GM12892 (cell line): ENCODE data around the gene DDRGK1.

ENCODE experiments used
- DNase-seq: peaks from one replicate; pipeline ENCODE4 v3.0.0; 2011; ENCODE audit not compliant: insufficient read length
- FAIRE-seq: peaks from 2 replicates; lab custom pipeline; 2011; peaks lifted over from hg19 to GRCh38; lab: Jason Lieb, UNC
- POLR2A ChIP-seq: IDR thresholded peaks from 2 replicates; pipeline ENCODE4 v1.6.1; 2011; ENCODE audit warnings: low read depth, low read length, control low read depth
- POLR2AphosphoS5 ChIP-seq: IDR thresholded peaks from 2 replicates; pipeline ENCODE4 v1.6.1; 2011; ENCODE audit warnings: low read depth, low read length, control low read depth
- TAF1 ChIP-seq: IDR thresholded peaks from 2 replicates; pipeline ENCODE4 v1.6.1; 2011; ENCODE audit warnings: low read depth, mild to moderate bottlenecking, control low read depth, low read length, borderline replicate concordance

DDRGK1 gene

DNA sequence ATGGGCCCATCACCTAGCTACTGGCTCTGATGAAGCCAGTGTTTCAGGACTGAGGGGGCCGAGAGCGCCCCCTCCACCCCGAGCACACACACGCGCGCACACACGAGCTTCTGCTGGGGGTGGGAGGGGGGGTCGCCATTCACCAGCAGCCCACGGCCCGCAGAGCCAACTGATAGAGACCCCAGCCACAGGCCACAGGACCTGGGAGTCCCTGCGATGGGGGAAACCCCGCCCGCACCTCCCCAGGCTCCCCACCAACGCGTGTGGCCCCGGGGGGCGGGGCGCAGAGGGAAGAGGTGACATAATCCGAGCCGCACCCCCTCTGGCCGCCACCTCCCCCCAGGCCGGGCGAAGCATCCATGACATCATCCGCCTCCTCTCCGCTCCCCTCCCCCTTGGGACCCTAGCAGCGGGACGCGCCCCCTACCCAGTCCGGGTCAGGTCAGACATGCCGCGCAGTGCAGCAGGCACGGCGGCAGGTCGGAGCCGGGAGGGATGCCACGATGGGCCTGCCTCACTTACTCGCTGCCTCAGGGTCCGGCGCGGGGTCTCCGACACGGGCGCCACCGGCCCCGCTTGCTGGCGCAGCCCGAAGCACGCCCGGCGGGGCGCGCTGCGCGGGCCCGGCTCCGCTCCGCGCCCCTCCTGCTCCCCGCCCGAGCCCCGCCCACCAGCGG lies 31.4 kb downstream of the DDRGK1 start, which contains the start of gene LZTS3:
Gene LZTS3 (minus strand): TSS at position 617 of the 677 bp plus-strand sequence. CDS start 6,386 bp downstream, outside the sequence.
- DNase-seq = peak; percentile 81
- peak; percentile 96 for FAIRE-seq
- peak; percentile 49; the same call in 1 of the 2 replicates for TF ChIP-seq POLR2A
- no peak for TF ChIP-seq TAF1

DNA sequence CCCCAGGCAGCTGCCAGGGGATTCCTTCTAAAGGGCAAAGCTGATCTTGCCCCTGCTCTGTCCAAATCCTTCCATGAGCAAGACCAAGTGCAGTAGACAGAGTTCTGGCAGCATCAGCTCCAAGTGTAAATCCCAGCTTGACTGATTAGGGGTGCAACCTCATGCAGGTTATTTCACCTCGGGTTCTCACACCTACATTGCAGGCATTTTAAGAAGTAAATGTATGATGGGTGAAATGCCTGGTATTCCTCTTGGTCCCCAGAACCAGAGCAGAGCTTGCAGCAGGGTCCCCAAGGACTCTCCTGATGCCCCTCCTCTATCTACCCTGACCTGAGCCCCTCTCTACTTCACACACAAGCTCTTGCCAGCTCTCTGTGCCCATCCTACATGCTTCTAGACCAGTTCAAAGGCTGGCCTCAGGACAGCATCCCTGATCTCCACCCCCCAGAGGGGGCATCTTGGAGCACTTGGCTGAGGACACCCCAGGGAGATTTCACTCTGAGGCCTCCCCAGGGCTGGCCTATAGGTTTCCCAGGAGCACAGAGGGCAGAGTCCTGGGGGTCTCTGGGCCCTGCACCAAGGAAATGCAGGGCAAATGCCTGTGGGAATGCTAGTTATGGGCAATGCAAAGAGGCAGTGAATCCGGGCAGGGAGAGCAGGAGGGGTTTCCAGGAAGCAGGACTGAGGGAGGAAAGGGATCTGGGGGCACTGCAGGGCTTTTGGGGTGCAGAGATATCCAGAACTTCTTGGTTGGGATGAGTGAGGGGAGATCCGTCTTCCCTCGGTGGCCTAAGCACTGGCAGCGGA lies 32.2 kb downstream of the DDRGK1 start:
- FAIRE-seq (no peak), DNase-seq (no peak)
- TF ChIP-seq TAF1 (no peak), POLR2AphosphoS5 (no peak), POLR2A (no peak)

DNA sequence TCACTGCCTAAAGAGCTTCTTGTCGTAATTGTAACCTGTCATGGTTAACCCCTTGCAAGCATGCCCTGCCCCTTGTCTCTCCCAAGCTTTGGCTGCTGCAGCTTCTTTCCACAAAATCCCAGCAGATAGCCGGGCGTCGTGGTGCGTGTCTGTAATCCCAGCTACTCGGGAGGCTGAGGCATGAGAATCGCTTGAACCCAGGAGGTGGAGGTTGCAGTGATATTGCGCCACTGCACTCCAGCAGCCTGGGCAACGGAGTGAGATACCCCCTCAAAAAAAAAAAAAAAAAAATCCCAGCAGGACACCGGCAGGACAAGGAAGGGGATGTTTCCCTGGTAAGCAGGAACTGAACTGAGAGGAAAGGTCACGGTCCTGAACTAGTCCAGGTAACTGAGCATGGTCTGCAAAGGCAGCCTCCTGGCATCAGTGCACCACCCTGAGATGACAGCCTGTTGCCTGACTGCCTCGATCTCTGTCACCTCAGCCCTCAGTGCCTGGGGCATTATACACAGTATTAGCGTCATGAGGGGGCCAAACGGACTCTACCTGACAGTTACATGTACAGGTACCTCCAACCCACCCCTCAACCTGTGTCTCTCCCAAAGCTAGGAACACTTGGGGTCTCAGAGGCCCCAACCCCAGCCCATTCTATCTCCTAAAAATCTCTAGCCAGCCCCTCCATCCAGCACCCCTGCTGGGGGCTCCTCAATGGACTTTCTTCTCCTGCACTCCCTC lies 32.9 kb downstream of the DDRGK1 start:
- FAIRE-seq (no peak), DNase-seq (no peak)
- TF ChIP-seq POLR2AphosphoS5 (no peak), TAF1 (no peak), POLR2A (no peak)

DNA sequence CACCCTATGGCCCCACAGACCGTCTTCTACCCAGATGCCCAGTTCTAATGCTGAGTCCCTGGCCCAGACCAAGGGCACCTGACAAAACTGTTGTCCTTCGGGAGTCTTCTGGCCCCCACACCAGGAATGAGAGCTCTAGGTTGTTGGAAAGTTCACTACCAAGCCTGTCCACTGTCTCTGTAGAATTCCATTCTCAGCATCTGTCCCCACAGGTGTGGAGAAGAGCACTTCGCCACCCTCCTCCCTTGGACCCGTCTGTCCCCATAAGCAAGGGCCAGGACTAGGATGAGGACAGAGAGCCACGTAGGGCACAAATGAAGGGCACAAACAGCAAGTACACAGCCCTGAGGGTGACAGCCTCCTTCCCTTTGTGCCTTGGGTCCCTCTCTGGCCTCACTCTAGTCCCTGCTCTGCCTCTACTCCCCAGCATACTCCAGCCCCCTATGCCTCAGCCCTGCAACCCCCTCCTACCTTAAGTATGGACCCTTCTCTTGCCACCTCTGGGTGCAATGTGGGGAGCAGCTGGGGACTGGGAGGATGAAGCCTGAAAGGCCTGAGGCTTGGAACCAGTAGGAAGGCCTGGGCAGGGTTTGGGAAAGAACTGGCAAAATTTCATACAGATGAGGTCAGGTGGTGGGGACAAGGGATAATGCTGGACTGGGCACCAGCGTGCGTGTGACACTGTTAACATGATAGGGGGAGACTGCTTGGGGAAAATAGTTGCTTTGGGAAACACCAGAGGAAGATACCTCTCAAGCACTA lies 35.5 kb downstream of the DDRGK1 start:
- FAIRE-seq = no peak
- TF ChIP-seq POLR2A (no peak), POLR2AphosphoS5 (no peak), TAF1 (no peak)
- no peak for DNase-seq

- no peak for FAIRE-seq
- peak; percentile 25 for DNase-seq
- TF ChIP-seq POLR2AphosphoS5 (no peak), TAF1 (no peak), POLR2A (no peak)
These were observed 36.2 kb downstream of the DDRGK1 start for GRCh38 chr20:3168079-3168828.

- no peak for FAIRE-seq
- no peak for DNase-seq
- TF ChIP-seq POLR2A (no peak), POLR2AphosphoS5 (no peak), TAF1 (no peak)
These were observed 36.8 kb downstream of the DDRGK1 start for GRCh38 chr20:3167738-3168078.

GRCh38 chr20:3166913-3167342 lies 37.6 kb downstream of the DDRGK1 start:
- DNase-seq = no peak
- FAIRE-seq = no peak
- no peak for TF ChIP-seq POLR2A
- TF ChIP-seq TAF1 = no peak
- no peak for TF ChIP-seq POLR2AphosphoS5

DNA sequence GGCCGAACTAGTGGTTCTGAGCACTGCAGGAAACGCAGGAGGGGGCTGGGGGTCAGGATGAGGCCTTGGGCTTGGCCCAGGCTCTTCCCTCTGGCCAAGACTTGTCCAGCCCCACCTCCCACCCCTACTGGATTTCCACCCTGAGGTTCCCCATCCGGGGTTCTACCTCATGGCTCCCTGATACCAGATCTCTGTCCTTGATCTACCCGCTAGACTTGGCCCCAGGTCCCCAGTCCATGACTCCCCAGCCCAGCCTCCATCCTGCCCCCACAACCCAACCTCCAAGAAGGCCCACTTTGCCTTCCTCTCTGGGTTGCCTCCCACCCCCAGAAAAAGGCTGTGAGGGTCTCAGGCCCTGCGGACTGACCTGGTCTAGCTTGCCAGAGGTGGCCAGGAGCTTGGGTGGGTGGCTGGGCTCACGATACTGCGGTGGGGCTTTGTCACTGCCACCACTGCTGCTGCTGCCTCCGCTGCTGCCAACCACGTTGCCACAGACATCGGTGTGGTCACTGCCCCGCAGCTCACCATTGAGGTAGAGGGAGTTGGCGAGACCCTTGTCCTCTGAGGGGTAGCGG lies 38.1 kb downstream of the DDRGK1 start:
- no peak for FAIRE-seq
- TF ChIP-seq POLR2A = no peak
- TF ChIP-seq TAF1 = no peak
- TF ChIP-seq POLR2AphosphoS5 = no peak
- DNase-seq = no peak

GRCh38 chr20:3165473-3166337 lies 38.8 kb downstream of the DDRGK1 start:
- DNase-seq (peak; percentile 20), FAIRE-seq (no peak)
- TF ChIP-seq TAF1 (no peak), POLR2A (no peak), POLR2AphosphoS5 (no peak)
